Mucosa of descending colon (tissue), 3 donors: ENCODE data around the gene DLG2. TPM values are rescaled to one million over a fixed set of nuclear protein-coding genes. Genes with fewer than 3 reads are reported as not detected.

Source experiments
- ATAC-seq: fragments of 200-7000 bp; cut with Tn5 transposase; one replicate; pipeline ENCODE4 v1.9.1; 2020; ENCODE audit warnings: mild to moderate bottlenecking, moderate library complexity
- DNase-seq, 3 donors: peaks; one replicate each; pipeline ENCODE4 v3.0.0-alpha.2; 2020
- H3K36me3 ChIP-seq: fragments of 200-600 bp; one replicate; pipeline ENCODE4 v1.8.0; 2021; ENCODE audit warnings: low read depth, mild to moderate bottlenecking
- H3K4me1 ChIP-seq: fragments of 200-600 bp; one replicate; pipeline ENCODE4 v1.8.0; 2021; ENCODE audit warnings: low read depth, mild to moderate bottlenecking
- H3K4me3 ChIP-seq: fragments of 200-600 bp; one replicate; pipeline ENCODE4 v1.8.0; 2021; ENCODE audit warnings: mild to moderate bottlenecking
- H3K9me3 ChIP-seq: fragments of 200-600 bp; one replicate; pipeline ENCODE4 v1.8.0; 2021; ENCODE audit warnings: mild to moderate bottlenecking
- CTCF ChIP-seq: fragments of 200-600 bp; IDR thresholded peaks from one replicate; pipeline ENCODE4 v1.8.0; 2022; ENCODE audit warnings: antibody characterized with exemption, mild to moderate bottlenecking
- intact Hi-C, 2 donors: fragments of 100-400 bp; cut with DNase I in 1 of 2; cut with micrococcal nuclease in 1 of 2; formaldehyde crosslinking; loops; one replicate each; pipeline versions ENCODE4 v1.11.0 to v1.11.1; 2022; cut with DNase I, micrococcal nuclease
- total RNA-seq, 3 donors: library from RNA; stranded (reverse); fragmentation: NEBNext Ultra II Directional in 2 of 3; extraction: Animal tissue kit (Norgen Biotek cat#: 25700) in 2 of 3; gene quantifications; one replicate each; pipeline versions ENCODE4 v1.2.1 to v1.2.4, GENCODE V29; 2021 to 2023
- donor health status: DM: no; HTN: no; CAD: no; lungs with moderate emphysema.
- donor health status: DM: no; HTN: no; CAD: no.
- donor health status: DM: no; HTN: yes; CAD: no.

DLG2 gene
- total RNA-seq, 3 donors from 2014 or later, result 2.1 to 11.1 (median 2.4) TPM

GRCh38 chr11:84686716-84687115 is 940.4 kb downstream of the DLG2 start:
- DNase-seq, result no peak
- ATAC-seq, result no peak
- H3K4me3 ChIP-seq, result no peak overlapping the region
- TF ChIP-seq CTCF, result no peak
- H3K9me3 ChIP-seq, result no peaks in the 10 kb centered on the region
- no peaks in the 10 kb centered on the region for H3K36me3 ChIP-seq
- no peaks in the 10 kb centered on the region for H3K4me1 ChIP-seq
- intact Hi-C loops, result no loop called here

- ATAC-seq (no peak), DNase-seq (no peak)
- Histone ChIP-seq H3K9me3 (no peaks in the 10 kb centered on the region), H3K4me1 (no peaks in the 10 kb centered on the region), H3K4me3 (no peak overlapping the region), H3K36me3 (no peaks in the 10 kb centered on the region)
- intact Hi-C loops, result no loop called here
- no peak for TF ChIP-seq CTCF
Observed at GRCh38 chr11:84685976-84686375, 941.2 kb downstream of the DLG2 start.

- Histone ChIP-seq H3K4me3 (no peak overlapping the region), H3K4me1 (no peaks in the 10 kb centered on the region), H3K9me3 (no peaks in the 10 kb centered on the region), H3K36me3 (no peaks in the 10 kb centered on the region)
- no peak for ATAC-seq
- intact Hi-C loops, result no loop called here
- TF ChIP-seq CTCF, result no peak
- no peak for DNase-seq
Observed at GRCh38 chr11:84685149-84685548, 942.0 kb downstream of the DLG2 start.

GRCh38 chr11:84681456-84681855 is 945.7 kb downstream of the DLG2 start:
- no peak for DNase-seq
- no peaks in the 10 kb centered on the region for H3K4me1 ChIP-seq
- H3K9me3 ChIP-seq, result no peaks in the 10 kb centered on the region
- TF ChIP-seq CTCF, result no peak
- no peaks in the 10 kb centered on the region for H3K36me3 ChIP-seq
- intact Hi-C loops, result no loop called here
- no peak overlapping the region for H3K4me3 ChIP-seq
- no peak for ATAC-seq

- TF ChIP-seq CTCF, result no peak
- Histone ChIP-seq H3K4me3 (no peak overlapping the region), H3K36me3 (no peaks in the 10 kb centered on the region), H3K9me3 (no peaks in the 10 kb centered on the region), H3K4me1 (peaks cover 11% of the 10 kb centered on the region)
- ATAC-seq (no peak), DNase-seq (no peak)
- intact Hi-C loops, result no loop called here
Observed at GRCh38 chr11:84675396-84676025, 951.6 kb downstream of the DLG2 start.

GRCh38 chr11:84673753-84674152 is 953.4 kb downstream of the DLG2 start:
- no peak for TF ChIP-seq CTCF
- Histone ChIP-seq H3K4me3 (no peak overlapping the region), H3K36me3 (no peaks in the 10 kb centered on the region), H3K9me3 (no peaks in the 10 kb centered on the region), H3K4me1 (peaks cover 11% of the 10 kb centered on the region)
- intact Hi-C loops, result no loop called here
- DNase-seq (peak in 1 of 3 donors; percentile 8), ATAC-seq (peak; percentile 5)
